ENCODE data around the gene GHDC.

- TF ChIP-seq POLR2A (IDR thresholded peaks at IDR 0.05) (no peak), CTCF (IDR thresholded peaks at IDR 0.05) (no peak)
These were observed 39.7 kb upstream of the GHDC start for GRCh38 chr17:42233994-42234393.

All from right lobe of liver (tissue), 4 donors.